Breast epithelium (tissue), 4 donors: ENCODE data around the gene SPDYE11. TPM values are rescaled to one million over a fixed set of nuclear protein-coding genes. Genes with fewer than 3 reads are reported as not detected.
"Not testable (repeated sequence)": the region's sequence is repeated elsewhere in the genome, so short reads cannot be mapped to it uniquely, and the experiment has no call there.

Experiments used
- DNase-seq, 2 donors: peaks; one replicate each; pipeline ENCODE4 v3.0.0-alpha.2; 2019; ENCODE audit warnings: low spot score in 2 of 2
- H3K27ac ChIP-seq, 2 donors: fragments of 200-600 bp; sonication (generic) in 1 of 2; one replicate each; pipeline ENCODE4 v1.5.1; 2016 to 2019; ENCODE audit warnings: mild to moderate bottlenecking in 1 of 2
- H3K27me3 ChIP-seq, 2 donors: fragments of 200-600 bp; sonication (generic) in 1 of 2; one replicate each; pipeline versions ENCODE4 v1.5.1 to v1.6.0; 2017 to 2019; ENCODE audit warnings: control low read depth in 1 of 2, mild to moderate bottlenecking in 1 of 2
- H3K36me3 ChIP-seq: fragments of 200-600 bp; one replicate; pipeline ENCODE4 v1.5.1; 2019
- H3K4me1 ChIP-seq, 2 donors: fragments of 200-600 bp; sonication (generic); one replicate each; pipeline ENCODE4 v1.5.1; 2016 to 2019; ENCODE audit warnings: control low read depth in 1 of 2
- H3K4me3 ChIP-seq, 3 donors: fragments of 200-600 bp; sonication (generic); 1 replicate in 2 of 3; 2 replicates in 1 of 3; pipeline ENCODE4 v1.5.1; 2016 to 2019; ENCODE audit warnings: mild to moderate bottlenecking in 3 of 3, moderate library complexity in 2 of 3
- H3K9me3 ChIP-seq, 2 donors: fragments of 200-600 bp; sonication (generic) in 1 of 2; one replicate each; pipeline ENCODE4 v1.5.1; 2016 to 2019; ENCODE audit warnings: control low read depth in 1 of 2
- POLR2A ChIP-seq: fragments of 450-650 bp; IDR thresholded peaks from one replicate; pipeline ENCODE4 v1.6.1; 2016; ENCODE audit warnings: antibody characterized with exemption, mild to moderate bottlenecking, moderate library complexity
- POLR2AphosphoS5 ChIP-seq, 3 donors: sonication (generic); formaldehyde crosslinking; IDR thresholded peaks; one replicate each; pipeline ENCODE4 v1.6.1; 2017; ENCODE audit warnings: antibody characterized with exemption in 3 of 3
- intact Hi-C: fragments of 100-400 bp; cut with DNase I; formaldehyde crosslinking; loops from one replicate; pipeline ENCODE4 v1.15.1; 2023; ENCODE audit warnings: low total_unique reads
- total RNA-seq, 3 donors: library from RNA; depleted of rRNA; stranded (reverse); fragments of >200 nt; gene quantifications; one replicate each; pipeline ENCODE4 v1.1.0, GENCODE V29; 2016

SPDYE11 gene
- total RNA-seq, result not detected

GRCh38 chr7:73057811-73058210 is at the start of gene SPDYE11:
Gene SPDYE11, minus strand, starts transcription at chr7:73057911. Its CDS starts 1,800 bp downstream, at chr7:73056111.
- not testable (repeated sequence) for H3K27me3 ChIP-seq

GRCh38 chr7:73085938-73086337 is 28.2 kb upstream of the SPDYE11 start, which contains the start of gene SPDYE9:
Gene SPDYE9, minus strand, starts transcription at chr7:73086038. Its CDS starts 1,800 bp downstream, at chr7:73084238.
- H3K36me3 ChIP-seq, H3K4me3 ChIP-seq, H3K4me1 ChIP-seq, H3K9me3 ChIP-seq, H3K27ac ChIP-seq, DNase-seq, H3K27me3 ChIP-seq, intact Hi-C loops: not testable (repeated sequence)

More at GRCh38 chr7:73057811-73058210, at the start of gene SPDYE11:
- DNase-seq, intact Hi-C loops, H3K4me1 ChIP-seq, H3K36me3 ChIP-seq, H3K27ac ChIP-seq, H3K4me3 ChIP-seq, H3K9me3 ChIP-seq: not testable (repeated sequence)

- DNase-seq, intact Hi-C loops, H3K4me3 ChIP-seq, H3K9me3 ChIP-seq, H3K4me1 ChIP-seq, H3K36me3 ChIP-seq, H3K27ac ChIP-seq, H3K27me3 ChIP-seq: not testable (repeated sequence)
Observed at GRCh38 chr7:73029666-73030065, 28.0 kb downstream of the SPDYE11 start, which contains the start of gene SPDYE8. Gene SPDYE8, minus strand, starts transcription at chr7:73029766. Its CDS starts 1,800 bp downstream, at chr7:73027966.

- H3K27me3 ChIP-seq, H3K4me1 ChIP-seq, intact Hi-C loops, H3K9me3 ChIP-seq, H3K36me3 ChIP-seq: not testable (repeated sequence)
- H3K4me3 ChIP-seq, result peak overlapping the region in 2 of 3 donors; percentile 53 to 57
- peak overlapping the region in 1 of 2 donors; percentile 63 for H3K27ac ChIP-seq
- DNase-seq, result peak in 1 of 2 donors; percentile 15
Observed at GRCh38 chr7:73006491-73006890, 51.2 kb downstream of the SPDYE11 start.

- H3K4me3 ChIP-seq, result peak overlapping the region; percentile 53 to 73 (median 53)
- H3K27me3 ChIP-seq, H3K4me1 ChIP-seq, H3K9me3 ChIP-seq, H3K36me3 ChIP-seq, intact Hi-C loops: not testable (repeated sequence)
- TF ChIP-seq POLR2A, result peak; percentile 79
- peak; percentile 56 to 87 (median 79) for TF ChIP-seq POLR2AphosphoS5 (IDR thresholded peaks at IDR 0.05)
- peak; percentile 69 to 81 for DNase-seq
- peak overlapping the region; percentile 78 to 93 for H3K27ac ChIP-seq
Observed at GRCh38 chr7:73005693-73006447, 51.8 kb downstream of the SPDYE11 start.

- intact Hi-C loops, H3K9me3 ChIP-seq, H3K36me3 ChIP-seq, H3K4me1 ChIP-seq, H3K27me3 ChIP-seq: not testable (repeated sequence)
- peak overlapping the region; percentile 53 to 73 (median 53) for H3K4me3 ChIP-seq
- H3K27ac ChIP-seq, result peak overlapping the region; percentile 78 to 93
- DNase-seq, result peak; percentile 67 to 69
Observed at GRCh38 chr7:73005356-73005692, 52.4 kb downstream of the SPDYE11 start.

GRCh38 chr7:72997887-72998468 is 59.7 kb downstream of the SPDYE11 start:
- H3K27ac ChIP-seq, intact Hi-C loops, DNase-seq, H3K27me3 ChIP-seq, H3K36me3 ChIP-seq, H3K4me1 ChIP-seq, H3K4me3 ChIP-seq, H3K9me3 ChIP-seq: not testable (repeated sequence)

Other genes with a start within 250 kb of the SPDYE11 start
- gene TYW1B, start 229.7 kb downstream of the SPDYE11 start, total RNA-seq, result 10 to 100 TPM in 1 of 3 donors, 1 to 10 TPM in 2; 3.0 to 10.2 (median 7.2) TPM
- 10 to 100 TPM; 12.1 to 12.8 (median 12.3) TPM for gene POM121, start 132.8 kb downstream of the SPDYE11 start, total RNA-seq
- gene TRIM74, start 88.4 kb downstream of the SPDYE11 start, total RNA-seq, result under 1 TPM; 0.16 to 0.98 (median 0.88) TPM
- not detected for gene SPDYE8, start 28.1 kb downstream of the SPDYE11 start, total RNA-seq
- not detected for gene SPDYE9, start 28.1 kb upstream of the SPDYE11 start, total RNA-seq